Neutrophil (primary cell): ENCODE data around the gene TIMP2.

Source experiments
- H3K27ac ChIP-seq: fragments of 200-600 bp; sonication (generic); 2 replicates; pipeline ENCODE4 v1.5.1; 2016; ENCODE audit warnings: mild to moderate bottlenecking, moderate library complexity
- H3K27me3 ChIP-seq: fragments of 200-600 bp; sonication (generic); 2 replicates; pipeline ENCODE4 v1.6.0; 2016; ENCODE audit warnings: mild to moderate bottlenecking
- H3K36me3 ChIP-seq: fragments of 200-600 bp; sonication (generic); 2 replicates; pipeline ENCODE4 v1.5.1; 2017
- H3K4me1 ChIP-seq, 2 experiments: fragments of 200-600 bp in 1 of 2; sonication (generic) in 1 of 2; 1 replicate in 1 of 2; 2 replicates in 1 of 2; pipeline versions ENCODE4 v1.5.1 to v1.6.1; 2013 to 2016; ENCODE audit warnings: low read depth in 1 of 2, low read length in 1 of 2, mild to moderate bottlenecking in 1 of 2, moderate library complexity in 1 of 2; ENCODE audit not compliant: control insufficient read depth in 1 of 2, insufficient read depth in 1 of 2
- H3K4me3 ChIP-seq, 2 experiments: fragments of 200-600 bp in 1 of 2; sonication (generic) in 1 of 2; 1 replicate in 1 of 2; 2 replicates in 1 of 2; pipeline ENCODE4 v1.5.1; 2013 to 2016; ENCODE audit warnings: low read depth in 1 of 2, low read length in 1 of 2, mild to moderate bottlenecking in 1 of 2, moderate library complexity in 1 of 2
- H3K9me3 ChIP-seq: fragments of 200-600 bp; sonication (generic); 2 replicates; pipeline ENCODE4 v1.5.1; 2016
- TF ChIP-seq, protein P1 (sequence below): fragments of 200-600 bp; sonication (generic); IDR thresholded peaks from 2 replicates; pipeline ENCODE4 v1.5.1; 2016; ENCODE audit warnings: antibody characterized with exemption

Gene TIMP2

DNA sequence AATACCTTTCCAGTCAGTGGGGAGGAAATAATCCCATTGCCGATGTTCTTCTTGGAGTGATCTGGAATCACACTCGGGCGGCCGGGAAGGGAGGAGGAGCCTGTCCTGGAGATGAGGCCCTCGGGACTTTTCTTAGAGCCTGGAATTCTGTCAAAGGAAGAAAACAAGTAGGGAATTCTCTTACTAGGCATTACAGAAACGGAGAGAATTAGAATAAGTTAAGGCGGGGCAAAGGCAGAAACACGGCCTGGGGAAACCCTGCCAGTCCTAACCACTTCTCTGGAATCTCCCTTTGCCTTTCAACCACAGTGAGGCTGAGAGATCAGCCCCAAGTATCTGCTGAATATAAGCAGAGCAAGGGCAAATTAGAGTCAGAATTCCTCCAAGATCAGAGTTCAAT is 112.3 kb downstream of the TIMP2 start:
- no peaks in the 10 kb centered on the region for H3K9me3 ChIP-seq
- peaks cover 23% of the 10 kb centered on the region for H3K36me3 ChIP-seq
- peaks cover 9 to 11% of the 10 kb centered on the region in 2 experiments for H3K4me1 ChIP-seq
- no peak overlapping the region for H3K4me3 ChIP-seq
- H3K27me3 ChIP-seq: no peaks in the 10 kb centered on the region
- no peak overlapping the region for H3K27ac ChIP-seq
- TF ChIP-seq, protein P1, sequence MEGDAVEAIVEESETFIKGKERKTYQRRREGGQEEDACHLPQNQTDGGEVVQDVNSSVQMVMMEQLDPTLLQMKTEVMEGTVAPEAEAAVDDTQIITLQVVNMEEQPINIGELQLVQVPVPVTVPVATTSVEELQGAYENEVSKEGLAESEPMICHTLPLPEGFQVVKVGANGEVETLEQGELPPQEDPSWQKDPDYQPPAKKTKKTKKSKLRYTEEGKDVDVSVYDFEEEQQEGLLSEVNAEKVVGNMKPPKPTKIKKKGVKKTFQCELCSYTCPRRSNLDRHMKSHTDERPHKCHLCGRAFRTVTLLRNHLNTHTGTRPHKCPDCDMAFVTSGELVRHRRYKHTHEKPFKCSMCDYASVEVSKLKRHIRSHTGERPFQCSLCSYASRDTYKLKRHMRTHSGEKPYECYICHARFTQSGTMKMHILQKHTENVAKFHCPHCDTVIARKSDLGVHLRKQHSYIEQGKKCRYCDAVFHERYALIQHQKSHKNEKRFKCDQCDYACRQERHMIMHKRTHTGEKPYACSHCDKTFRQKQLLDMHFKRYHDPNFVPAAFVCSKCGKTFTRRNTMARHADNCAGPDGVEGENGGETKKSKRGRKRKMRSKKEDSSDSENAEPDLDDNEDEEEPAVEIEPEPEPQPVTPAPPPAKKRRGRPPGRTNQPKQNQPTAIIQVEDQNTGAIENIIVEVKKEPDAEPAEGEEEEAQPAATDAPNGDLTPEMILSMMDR: no peak

DNA sequence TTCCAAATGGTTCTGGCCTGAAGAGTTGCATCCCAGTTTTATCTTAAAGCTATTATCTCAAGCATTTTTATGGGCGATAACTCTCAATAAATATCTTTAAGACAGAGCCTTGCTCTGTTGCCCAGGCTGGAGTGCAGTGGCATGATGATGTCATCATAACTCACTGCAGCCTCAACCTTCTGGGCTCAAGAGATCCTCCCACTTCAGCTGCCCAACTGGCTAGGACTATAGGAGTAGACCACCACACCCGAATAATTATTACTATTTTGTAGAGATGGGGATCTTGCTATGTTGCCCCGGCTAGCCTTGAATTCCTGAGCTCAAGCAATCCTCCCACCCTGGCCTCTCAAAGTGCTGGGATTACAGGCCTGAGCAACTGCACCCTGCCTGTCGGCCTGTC is 117.0 kb downstream of the TIMP2 start:
- H3K36me3 ChIP-seq: peaks cover 16% of the 10 kb centered on the region

DNA sequence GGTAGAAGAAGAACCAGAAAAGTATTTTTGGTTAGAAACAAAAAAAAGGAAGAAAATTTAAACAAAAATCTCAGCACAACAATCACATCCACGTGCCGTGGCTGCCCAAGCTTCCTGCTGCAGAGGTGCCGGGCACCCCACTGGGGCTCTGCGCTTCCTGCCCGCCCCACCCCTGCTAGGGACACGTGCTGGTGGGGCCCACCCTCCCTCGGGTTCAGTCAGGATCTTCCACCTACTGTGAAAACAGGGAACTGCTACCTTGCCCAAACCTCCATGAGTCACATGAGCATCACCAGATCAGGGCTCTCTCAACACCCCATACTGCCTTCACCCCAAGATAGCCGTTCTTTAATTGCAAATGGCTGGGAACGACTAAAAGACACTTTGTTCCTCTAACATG is 118.7 kb downstream of the TIMP2 start:
- Histone ChIP-seq H3K27me3 (no peaks in the 10 kb centered on the region), H3K27ac (no peak overlapping the region), H3K36me3 (peaks cover 12% of the 10 kb centered on the region), H3K4me1 (peaks cover 17 to 25% of the 10 kb centered on the region in 2 experiments), H3K4me3 (no peak overlapping the region), H3K9me3 (no peaks in the 10 kb centered on the region)
- TF ChIP-seq, protein P1: no peak

More for the DNA sequence above, 117.0 kb downstream of the TIMP2 start:
- H3K4me1 ChIP-seq: peaks cover 18 to 20% of the 10 kb centered on the region in 2 experiments
- no peak overlapping the region for H3K4me3 ChIP-seq
- no peaks in the 10 kb centered on the region for H3K27me3 ChIP-seq
- no peaks in the 10 kb centered on the region for H3K9me3 ChIP-seq
- TF ChIP-seq, protein P1: no peak
- H3K27ac ChIP-seq: no peak overlapping the region

DNA sequence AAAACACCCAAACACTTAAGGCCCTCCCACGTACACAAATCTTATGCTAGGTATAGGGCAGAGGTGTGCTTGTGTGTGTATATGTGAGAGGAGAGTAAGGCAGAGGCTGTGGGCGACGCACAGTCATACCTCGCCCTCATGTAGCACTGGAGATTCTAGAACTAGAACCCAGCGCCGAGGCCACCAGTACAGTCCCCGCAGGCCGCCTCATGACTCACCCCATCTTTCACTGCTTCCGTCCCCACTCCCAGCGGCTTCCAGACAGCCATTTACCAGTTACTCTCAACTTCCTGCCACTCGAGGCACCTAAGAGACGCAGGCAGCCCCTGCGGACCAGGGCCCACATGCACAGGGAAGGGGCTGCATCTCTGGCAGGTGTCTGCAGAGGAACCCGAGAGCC is 119.9 kb downstream of the TIMP2 start:
- TF ChIP-seq, protein P1: no peak
- Histone ChIP-seq H3K4me1 (peaks cover 10 to 17% of the 10 kb centered on the region in 2 experiments), H3K27ac (no peak overlapping the region), H3K27me3 (no peaks in the 10 kb centered on the region), H3K36me3 (peaks cover 12% of the 10 kb centered on the region), H3K9me3 (no peaks in the 10 kb centered on the region), H3K4me3 (no peak overlapping the region)

DNA sequence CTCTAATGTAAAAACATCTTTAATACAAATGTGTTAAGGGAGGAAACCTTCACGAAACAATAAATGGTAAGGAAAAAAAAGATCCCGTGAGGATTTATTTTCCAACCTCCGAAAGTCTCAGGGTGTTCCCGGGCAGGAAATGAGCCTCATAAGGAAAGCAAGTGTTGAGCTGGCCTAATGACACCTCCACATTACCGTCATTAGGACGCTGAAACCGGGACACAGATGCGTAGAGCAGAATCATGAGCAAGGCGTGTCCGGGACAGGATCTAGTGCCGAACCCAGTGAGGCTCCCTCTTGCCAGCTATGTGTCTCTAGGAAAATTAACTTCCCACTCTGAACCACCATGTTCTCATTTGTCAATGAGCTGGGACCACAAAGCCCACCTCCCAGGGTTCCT is 120.4 kb downstream of the TIMP2 start:
- Histone ChIP-seq H3K4me1 (peaks cover 10 to 17% of the 10 kb centered on the region in 2 experiments), H3K27me3 (no peaks in the 10 kb centered on the region), H3K9me3 (no peaks in the 10 kb centered on the region), H3K27ac (no peak overlapping the region), H3K4me3 (no peak overlapping the region), H3K36me3 (peaks cover 12% of the 10 kb centered on the region)
- TF ChIP-seq, protein P1: no peak
